T47D (cell line): ENCODE data around the gene APLP1.
A peak's percentile ranks its signal among the peaks of the same experiment; 100 is the strongest.

Source experiments
- DNase-seq, 2 experiments: peaks; one replicate each; pipeline versions ENCODE4 v3.0.0 to v3.0.0-alpha.2; 2011 to 2012; ENCODE audit warnings: low read depth in 1 of 2, low spot score in 1 of 2
- JUND ChIP-seq: IDR thresholded peaks from 2 replicates; pipeline ENCODE4 v1.6.1; 2012; ENCODE audit warnings: low read depth
- in situ Hi-C: cut with HindIII; loops from 2 replicates; pipeline ENCODE4 v1.10.0; 2016; ENCODE audit warnings: low sequenced_read_pairs, low pct_unique_long_range_greater_than_20kb

APLP1 gene

GRCh38 chr19:35845215-35846037, 22.9 kb upstream of the APLP1 start:
- DNase-seq: peak; percentile 48 to 59
- TF ChIP-seq JUND: no peak

GRCh38 chr19:35846038-35846668, 22.2 kb upstream of the APLP1 start:
- peak; percentile 50 to 59 for DNase-seq
- in situ Hi-C loops: no loop called here
- TF ChIP-seq JUND: no peak

More at GRCh38 chr19:35845215-35846037, 22.9 kb upstream of the APLP1 start:
- in situ Hi-C loops: no loop called here

GRCh38 chr19:35847911-35848310, 20.5 kb upstream of the APLP1 start:
- no peak for TF ChIP-seq JUND
- DNase-seq: no peak
- in situ Hi-C loops: no loop called here

GRCh38 chr19:35848486-35848885, 19.9 kb upstream of the APLP1 start:
- in situ Hi-C loops: no loop called here
- no peak for TF ChIP-seq JUND
- no peak for DNase-seq

- no peak for DNase-seq
- in situ Hi-C loops: no loop called here
- no peak for TF ChIP-seq JUND
Observed at GRCh38 chr19:35848919-35849505, 19.4 kb upstream of the APLP1 start.

- in situ Hi-C loops: no loop called here
- no peak for DNase-seq
Observed at GRCh38 chr19:35851213-35852028, 17.0 kb upstream of the APLP1 start.

GRCh38 chr19:35852029-35852780, 16.2 kb upstream of the APLP1 start, which contains the start of gene NPHS1:
Gene NPHS1, minus strand, starts transcription at chr19:35852504. Its CDS starts 667 bp downstream, at chr19:35851837.
- in situ Hi-C loops: no loop called here
- no peak for TF ChIP-seq JUND
- DNase-seq: no peak

More at GRCh38 chr19:35851213-35852028, 17.0 kb upstream of the APLP1 start:
- no peak for TF ChIP-seq JUND

GRCh38 chr19:35853038-35853756, 15.2 kb upstream of the APLP1 start:
- no peak for TF ChIP-seq JUND
- no peak for DNase-seq
- in situ Hi-C loops: no loop called here

- no peak for DNase-seq
- no peak for TF ChIP-seq JUND
- in situ Hi-C loops: no loop called here
Observed at GRCh38 chr19:35856546-35857149, 11.7 kb upstream of the APLP1 start, which contains the start of gene KIRREL2. Gene KIRREL2, plus strand, starts transcription at chr19:35856911. Its CDS starts 209 bp downstream, at chr19:35857120.

GRCh38 chr19:35858311-35858710, 10.1 kb upstream of the APLP1 start:
- in situ Hi-C loops: no loop called here

GRCh38 chr19:35859414-35859813, 9.0 kb upstream of the APLP1 start:
- TF ChIP-seq JUND: no peak
- in situ Hi-C loops: no loop called here
- DNase-seq: no peak

More at GRCh38 chr19:35858311-35858710, 10.1 kb upstream of the APLP1 start:
- DNase-seq: no peak
- no peak for TF ChIP-seq JUND
